A549 treated with DMSO at 1 μM for 4 hours (cell line): ENCODE measurements around the gene DPP9. TPM values are rescaled to one million over a fixed set of nuclear protein-coding genes. Genes with fewer than 3 reads are reported as not detected.

Experiments
- total RNA-seq: library from RNA; stranded (reverse); fragments of 200-300 nt; extraction: Qiagen RNA extraction; gene quantifications from 5 replicates; pipeline ENCODE4 v1.2.3, GENCODE V29; 2022; ENCODE audit warnings: low read depth

DPP9 gene
- 59.3 to 76.1 TPM (median 69.8 TPM) in 5 replicates for total RNA-seq

GRCh38 chr19:4723595-4724514 is at the start of gene DPP9:
Gene DPP9 (minus strand): TSS chr19:4723842. CDS start chr19:4719906, 3,936 bp downstream.

DNA sequence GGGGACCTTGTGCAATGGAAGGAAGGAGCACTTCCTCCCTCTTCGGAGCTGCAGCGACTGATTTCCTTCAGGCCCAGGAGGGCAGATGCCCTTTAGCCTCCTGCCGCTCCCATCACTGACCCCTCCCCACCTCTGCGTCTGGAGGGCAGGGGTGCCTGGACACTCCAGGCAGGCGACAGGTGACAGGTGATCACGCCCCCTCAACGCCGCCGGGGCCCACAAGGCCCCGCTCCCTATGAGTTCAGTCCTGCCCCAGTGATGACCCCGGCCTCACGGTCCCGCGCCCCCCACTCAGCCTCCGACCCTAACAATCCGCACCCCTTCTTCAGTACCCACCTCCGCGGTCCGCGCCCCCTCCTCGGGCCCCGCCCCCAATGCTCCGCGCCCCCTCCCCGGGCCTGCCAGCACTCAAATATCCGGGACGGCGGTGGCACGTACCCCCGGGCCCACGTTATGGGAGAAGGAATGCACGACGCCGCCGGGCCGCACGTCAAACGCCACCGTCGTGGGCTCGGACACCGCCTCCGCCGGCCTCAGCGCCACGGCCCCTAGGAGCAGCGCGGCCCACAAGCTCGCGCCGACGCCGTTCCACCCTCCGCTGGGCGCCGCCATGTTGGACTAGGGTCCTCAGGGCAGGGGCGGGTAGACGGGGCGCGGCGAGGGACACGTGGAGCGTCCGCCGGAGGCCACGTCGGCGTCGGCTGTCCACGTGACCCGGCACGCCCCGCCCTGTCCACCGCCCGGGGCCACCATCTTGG is 53.7 kb downstream of the DPP9 start, which contains the start of gene MYDGF:
TSS of gene MYDGF (minus strand) at position 620 of the 758 bp plus-strand sequence. CDS start at position 612, 8 bp downstream.

GRCh38 chr19:4638828-4639530 is 84.7 kb downstream of the DPP9 start, which contains the start of gene TNFAIP8L1:
Gene TNFAIP8L1 (plus strand): TSS chr19:4639516. CDS start chr19:4651870, 12,354 bp downstream.

Other genes starting within 250 kb of the DPP9 start
- gene PLIN4, start 205.4 kb downstream of the DPP9 start, total RNA-seq = 0.21 to 0.30 TPM (median 0.24 TPM) in 5 replicates
- 0.11 to 0.18 TPM (median 0.14 TPM) in 4 of 5 replicates, not detected in the other for gene PLIN5, start 188.6 kb downstream of the DPP9 start, total RNA-seq
- 0.06 to 0.34 TPM (median 0.09 TPM) in 5 replicates for gene LRG1, start 183.8 kb downstream of the DPP9 start, total RNA-seq
- 5.9 to 7.7 TPM (median 6.8 TPM) in 5 replicates for gene SEMA6B, start 164.2 kb downstream of the DPP9 start, total RNA-seq
- 3.4 to 5.2 TPM (median 4.6 TPM) in 5 replicates for gene TNFAIP8L1, start 84.3 kb downstream of the DPP9 start, total RNA-seq
- 114 to 140 TPM (median 131 TPM) in 5 replicates for gene MYDGF, start 53.5 kb downstream of the DPP9 start, total RNA-seq
- gene FEM1A, start 67.9 kb upstream of the DPP9 start, total RNA-seq = 5.7 to 6.3 TPM (median 6.3 TPM) in 5 replicates
- gene TICAM1, start 107.9 kb upstream of the DPP9 start, total RNA-seq = 7.8 to 9.1 TPM (median 8.0 TPM) in 5 replicates
- 112 to 126 TPM (median 116 TPM) in 5 replicates for gene PLIN3, start 143.8 kb upstream of the DPP9 start, total RNA-seq
- gene ARRDC5, start 179.1 kb upstream of the DPP9 start, total RNA-seq = not detected in 5 replicates
- 47.9 to 61.6 TPM (median 51.6 TPM) in 5 replicates for gene UHRF1, start 185.7 kb upstream of the DPP9 start, total RNA-seq
- 5.2 to 8.1 TPM (median 6.9 TPM) in 5 replicates for gene KDM4B, start 245.3 kb upstream of the DPP9 start, total RNA-seq